Loucy (cell line): ENCODE data around the gene AMBRA1.

Experiments
- CTCF ChIP-seq: fragments of 200-600 bp; sonication (generic); conservative IDR thresholded peaks from 2 replicates; pipeline ENCODE4 v1.5.1; 2014; ENCODE audit warnings: mild to moderate bottlenecking, antibody characterized with exemption, low read length
- EZH2phosphoT487 ChIP-seq: fragments of 200-600 bp; IDR thresholded peaks from 2 replicates; pipeline ENCODE4 v1.6.1; 2018; ENCODE audit warnings: antibody characterized with exemption, mild to moderate bottlenecking, moderate library complexity, borderline replicate concordance

DNA sequence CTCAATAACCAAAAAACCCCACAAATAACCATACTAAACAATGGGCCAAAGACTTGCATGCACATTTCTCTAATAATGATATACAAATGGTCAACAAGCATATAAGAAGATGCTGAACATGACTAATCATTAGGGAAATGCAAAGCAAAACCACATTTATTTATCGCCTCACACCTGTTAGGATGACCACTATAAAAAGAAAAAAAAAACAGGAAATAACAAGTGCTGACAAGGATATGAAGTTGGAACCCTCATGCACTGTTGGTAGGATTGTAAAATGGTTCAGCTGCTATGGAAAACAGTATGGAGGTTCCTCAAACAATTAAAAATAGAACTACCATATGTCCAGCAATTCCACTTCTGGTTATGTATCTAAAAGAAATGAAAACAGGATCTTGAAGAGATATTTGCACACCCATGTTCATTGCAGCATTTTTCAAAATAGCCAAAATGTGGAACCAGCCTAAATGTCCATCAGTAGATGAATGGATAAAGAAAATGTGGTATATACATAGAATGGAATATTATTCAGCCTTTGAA is 66.2 kb downstream of the AMBRA1 start:
- TF ChIP-seq CTCF (no peak), EZH2phosphoT487 (no peak)
